T-helper 17 cell (primary cell): Measurements from ENCODE around the gene GAGE12D. TPM values are rescaled to one million over a fixed set of nuclear protein-coding genes. Genes with fewer than 3 reads are reported as not detected.
"Not testable (repeated sequence)": the region's sequence is repeated elsewhere in the genome, so short reads cannot be mapped to it uniquely, and the experiment has no call there.

ENCODE experiments used
- ATAC-seq: fragments of 150-1000 bp; cut with Tn5 transposase; 2 replicates; pipeline ENCODE4 v1.10.0; 2021; ENCODE audit warnings: mild to moderate bottlenecking, moderate library complexity
- DNase-seq, 3 donors: peaks; one replicate each; pipeline versions ENCODE4 v3.0.0 to v3.0.0-alpha.2; 2020 to 2021
- H3K9me3 ChIP-seq: one replicate; pipeline ENCODE4 v1.7.0; 2013; ENCODE audit warnings: low read length, mild to moderate bottlenecking; ENCODE audit not compliant: control insufficient read depth, poor library complexity, severe bottlenecking
- H3K27ac Mint-ChIP-seq: one replicate; pipeline ENCODE4 v1.8.0; 2022; ENCODE audit warnings: mild to moderate bottlenecking, moderate library complexity, mixed read lengths
- H3K27me3 Mint-ChIP-seq: one replicate; pipeline ENCODE4 v1.8.0; 2022; ENCODE audit warnings: mixed read lengths
- H3K36me3 Mint-ChIP-seq: one replicate; pipeline ENCODE4 v1.8.0; 2022; ENCODE audit warnings: low read depth, mixed read lengths
- H3K4me1 Mint-ChIP-seq: one replicate; pipeline ENCODE4 v1.8.0; 2022; ENCODE audit warnings: mild to moderate bottlenecking, mixed read lengths
- H3K4me3 Mint-ChIP-seq: one replicate; pipeline ENCODE4 v1.8.0; 2022; ENCODE audit warnings: mild to moderate bottlenecking, moderate library complexity, mixed read lengths
- total RNA-seq, 4 donors: library from RNA in 2 of 4; stranded (reverse) in 2 of 4; gene quantifications; one replicate each; pipeline ENCODE4 v1.2.3 and lab custom pipeline; 2022 to 2026

Gene GAGE12D
- not detected for total RNA-seq
- total RNA-seq (lab: John Stamatoyannopoulos, UW), result 0 reads per million in 2 donors

GRCh38 chrX:49541433-49541832, at the start of gene GAGE12D:
Gene GAGE12D (plus strand): TSS chrX:49541733. CDS start chrX:49542888, 1,155 bp downstream.
- not testable (repeated sequence) for H3K4me3 Mint-ChIP-seq, H3K27me3 Mint-ChIP-seq, H3K4me1 Mint-ChIP-seq, DNase-seq, ATAC-seq, H3K27ac Mint-ChIP-seq, H3K36me3 Mint-ChIP-seq, H3K9me3 ChIP-seq

GRCh38 chrX:49531877-49532276, 9.7 kb upstream of the GAGE12D start, which contains the start of gene GAGE12C:
Gene GAGE12C (plus strand): TSS chrX:49532177. CDS start chrX:49533332, 1,155 bp downstream.
- H3K27me3 Mint-ChIP-seq, H3K36me3 Mint-ChIP-seq, DNase-seq, H3K9me3 ChIP-seq, ATAC-seq, H3K4me1 Mint-ChIP-seq, H3K4me3 Mint-ChIP-seq, H3K27ac Mint-ChIP-seq: not testable (repeated sequence)

GRCh38 chrX:49550989-49551388, 9.5 kb downstream of the GAGE12D start, which contains the start of gene GAGE12E:
Gene GAGE12E (plus strand): TSS chrX:49551289. CDS start chrX:49552444, 1,155 bp downstream.
- H3K27ac Mint-ChIP-seq, DNase-seq, H3K4me1 Mint-ChIP-seq, H3K4me3 Mint-ChIP-seq, ATAC-seq, H3K27me3 Mint-ChIP-seq, H3K36me3 Mint-ChIP-seq, H3K9me3 ChIP-seq: not testable (repeated sequence)

GRCh38 chrX:49560542-49560941, 19.0 kb downstream of the GAGE12D start, which contains the start of gene GAGE12F:
Gene GAGE12F (plus strand): TSS chrX:49560842. CDS start chrX:49561997, 1,155 bp downstream.
- H3K27me3 Mint-ChIP-seq, ATAC-seq, H3K4me1 Mint-ChIP-seq, H3K36me3 Mint-ChIP-seq, H3K9me3 ChIP-seq, H3K4me3 Mint-ChIP-seq, H3K27ac Mint-ChIP-seq, DNase-seq: not testable (repeated sequence)

DNA sequence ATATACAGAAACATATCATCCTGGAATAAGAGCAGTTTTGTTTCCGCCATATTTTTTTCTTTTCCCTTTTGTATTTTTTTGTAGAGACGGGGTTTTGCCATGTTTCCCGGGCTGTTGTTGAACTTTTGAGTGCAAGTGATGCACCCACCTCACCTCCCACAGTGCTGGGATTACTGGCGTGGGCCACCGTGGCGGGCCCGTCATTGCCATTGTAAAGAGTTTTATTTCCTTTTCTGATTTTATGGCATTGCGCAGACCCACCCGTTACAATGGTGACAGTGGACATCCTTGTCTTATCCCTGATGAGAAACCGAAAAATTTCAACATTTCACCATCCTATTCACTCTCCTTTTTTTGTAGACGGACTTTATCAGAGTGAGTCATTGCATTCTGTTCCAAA, 27.2 kb downstream of the GAGE12D start:
- H3K4me3 Mint-ChIP-seq, ATAC-seq, H3K36me3 Mint-ChIP-seq, H3K27ac Mint-ChIP-seq, H3K4me1 Mint-ChIP-seq, H3K9me3 ChIP-seq, H3K27me3 Mint-ChIP-seq: not testable (repeated sequence)
- peak in 1 of 3 donors; percentile 10 for DNase-seq

DNA sequence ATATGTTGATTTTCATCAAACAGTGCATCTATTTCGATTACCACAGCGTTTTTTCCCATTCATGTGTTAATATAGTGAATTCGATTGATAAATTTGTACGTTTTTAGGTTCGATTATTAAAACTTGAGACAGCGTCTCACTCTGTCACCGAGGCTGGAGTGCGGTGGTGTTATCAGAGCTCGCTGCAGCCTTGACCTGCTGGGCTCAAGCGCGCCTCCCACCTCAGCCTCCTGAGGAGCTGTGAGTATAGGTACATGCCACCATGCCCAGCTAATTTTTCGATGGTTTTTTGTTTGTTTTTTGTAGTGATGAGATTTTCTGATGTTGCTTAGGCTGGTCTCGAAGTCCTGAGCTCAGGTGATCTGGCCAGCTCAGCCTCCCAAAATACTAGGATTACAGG, 27.6 kb downstream of the GAGE12D start:
- not testable (repeated sequence) for DNase-seq, H3K9me3 ChIP-seq, H3K4me1 Mint-ChIP-seq, H3K4me3 Mint-ChIP-seq, H3K27ac Mint-ChIP-seq, ATAC-seq, H3K27me3 Mint-ChIP-seq, H3K36me3 Mint-ChIP-seq

GRCh38 chrX:49570100-49570499, 28.6 kb downstream of the GAGE12D start, which contains the start of gene GAGE12G:
Gene GAGE12G (plus strand): TSS chrX:49570400. CDS start chrX:49571555, 1,155 bp downstream.
- H3K4me1 Mint-ChIP-seq, H3K4me3 Mint-ChIP-seq, H3K27ac Mint-ChIP-seq: not testable (repeated sequence)

GRCh38 chrX:49579649-49580048, 38.1 kb downstream of the GAGE12D start, which contains the start of gene GAGE12H:
Gene GAGE12H (plus strand): TSS chrX:49579949. CDS start chrX:49581104, 1,155 bp downstream.
- not testable (repeated sequence) for H3K36me3 Mint-ChIP-seq, H3K4me3 Mint-ChIP-seq, H3K4me1 Mint-ChIP-seq, H3K9me3 ChIP-seq, H3K27me3 Mint-ChIP-seq, DNase-seq, ATAC-seq, H3K27ac Mint-ChIP-seq

More at GRCh38 chrX:49570100-49570499, 28.6 kb downstream of the GAGE12D start, which contains the start of gene GAGE12G:
- ATAC-seq, H3K9me3 ChIP-seq, DNase-seq, H3K27me3 Mint-ChIP-seq, H3K36me3 Mint-ChIP-seq: not testable (repeated sequence)

DNA sequence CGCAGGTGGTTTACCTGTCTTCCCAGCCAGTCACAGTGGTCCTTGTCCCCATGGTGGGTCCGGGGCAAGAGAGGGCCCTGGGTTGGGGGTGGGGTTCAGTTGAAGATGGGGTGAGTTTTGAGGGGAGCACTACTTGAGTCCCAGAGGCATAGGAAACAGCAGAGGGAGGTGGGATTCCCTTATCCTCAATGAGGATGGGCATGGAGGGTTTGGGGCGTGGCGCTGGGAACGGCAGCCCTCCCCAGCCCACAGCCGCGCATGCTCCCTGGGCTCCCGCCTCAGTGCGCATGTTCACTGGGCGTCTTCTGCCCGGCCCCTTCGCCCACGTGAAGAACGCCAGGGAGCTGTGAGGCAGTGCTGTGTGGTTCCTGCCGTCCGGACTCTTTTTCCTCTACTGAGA, 47.7 kb downstream of the GAGE12D start, which contains the start of gene GAGE2A:
GAGE2A (plus strand) TSS at position 301 of the 400 bp plus-strand sequence. CDS start 1,155 bp downstream, outside the sequence.
- not testable (repeated sequence) for H3K36me3 Mint-ChIP-seq, H3K27me3 Mint-ChIP-seq, H3K27ac Mint-ChIP-seq, ATAC-seq, H3K4me3 Mint-ChIP-seq, DNase-seq, H3K4me1 Mint-ChIP-seq, H3K9me3 ChIP-seq

DNA sequence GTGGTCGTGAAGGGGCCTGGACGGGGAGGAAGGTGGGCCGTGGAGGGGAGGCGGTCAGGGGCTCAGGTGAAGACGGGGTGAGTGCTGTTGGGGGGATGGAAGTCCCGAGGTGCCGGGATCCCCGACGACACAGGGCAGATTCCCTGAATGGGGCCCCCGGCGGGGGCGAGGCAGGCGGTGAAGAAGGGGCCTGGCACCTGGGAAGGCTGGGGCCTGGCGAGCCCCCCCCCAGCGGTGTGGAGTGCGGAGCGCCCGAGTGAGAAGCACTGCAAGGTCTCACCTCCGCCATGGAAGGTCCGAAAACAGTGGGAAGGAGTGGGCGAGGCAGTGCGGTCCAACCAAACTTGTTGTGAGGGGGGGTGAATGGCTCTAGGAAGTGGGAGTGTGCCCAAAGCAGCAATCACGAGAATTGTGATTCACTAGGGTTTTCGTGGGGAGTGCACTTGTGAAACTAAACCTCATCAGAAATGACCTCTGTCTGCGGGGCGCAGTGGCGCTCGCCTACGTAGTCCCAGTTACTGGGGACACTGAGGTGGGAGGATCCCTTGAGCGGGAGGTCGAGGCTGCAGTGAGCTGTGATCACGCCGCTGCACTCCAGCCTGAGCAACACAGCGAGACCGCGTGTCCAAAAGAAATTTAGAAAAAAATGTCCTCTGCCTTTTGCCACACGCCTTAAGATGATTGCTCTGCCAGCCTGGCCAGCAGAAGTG, 48.4 kb downstream of the GAGE12D start:
- not testable (repeated sequence) for H3K4me1 Mint-ChIP-seq, H3K27me3 Mint-ChIP-seq, H3K27ac Mint-ChIP-seq, ATAC-seq, H3K4me3 Mint-ChIP-seq, H3K36me3 Mint-ChIP-seq, H3K9me3 ChIP-seq
- DNase-seq, result peak in 1 of 3 donors; percentile 8

- not testable (repeated sequence) for ATAC-seq, H3K4me3 Mint-ChIP-seq, H3K9me3 ChIP-seq, DNase-seq, H3K27me3 Mint-ChIP-seq, H3K27ac Mint-ChIP-seq, H3K36me3 Mint-ChIP-seq, H3K4me1 Mint-ChIP-seq
These were observed 49.0 kb downstream of the GAGE12D start for GRCh38 chrX:49590488-49590887.
